Fibroblast of mammary gland (primary cell): ENCODE results near the gene GUCY2F.

Source experiments
- DNase-seq: peaks from one replicate; pipeline ENCODE4 v3.0.0-alpha.2; 2010; ENCODE audit warnings: low read depth
- H3K4me3 ChIP-seq: 2 replicates; pipeline ENCODE4 v1.5.1; 2011; ENCODE audit warnings: low read depth, mild to moderate bottlenecking, low read length, moderate library complexity; ENCODE audit not compliant: control insufficient read depth
- CTCF ChIP-seq: conservative IDR thresholded peaks from 2 replicates; pipeline ENCODE4 v1.5.1; 2011; ENCODE audit warnings: low read depth, low read length, inconsistent platforms; ENCODE audit not compliant: control insufficient read depth, insufficient read depth

GUCY2F gene

GRCh38 chrX:109398833-109399232 is 83.1 kb downstream of the GUCY2F start:
- DNase-seq: no peak
- TF ChIP-seq CTCF: no peak
- H3K4me3 ChIP-seq: no peak overlapping the region

GRCh38 chrX:109398061-109398460 is 83.8 kb downstream of the GUCY2F start:
- no peak overlapping the region for H3K4me3 ChIP-seq
- DNase-seq: no peak
- no peak for TF ChIP-seq CTCF

- no peak overlapping the region for H3K4me3 ChIP-seq
- peak; percentile 8 for TF ChIP-seq CTCF
- peak; percentile 6 for DNase-seq
Observed at GRCh38 chrX:109393859-109394258, 88.0 kb downstream of the GUCY2F start.

GRCh38 chrX:109392895-109393294 is 89.0 kb downstream of the GUCY2F start:
- DNase-seq: no peak
- H3K4me3 ChIP-seq: no peak overlapping the region
- TF ChIP-seq CTCF: no peak

GRCh38 chrX:109390556-109390955 is 91.3 kb downstream of the GUCY2F start:
- DNase-seq: no peak

GRCh38 chrX:109389917-109390316 is 92.0 kb downstream of the GUCY2F start:
- no peak overlapping the region for H3K4me3 ChIP-seq

More at GRCh38 chrX:109390556-109390955, 91.3 kb downstream of the GUCY2F start:
- H3K4me3 ChIP-seq: no peak overlapping the region
- no peak for TF ChIP-seq CTCF

More at GRCh38 chrX:109389917-109390316, 92.0 kb downstream of the GUCY2F start:
- TF ChIP-seq CTCF: no peak
- DNase-seq: no peak
